SIG-M5 treated with dmso at 0.1 percent for 504 hours (cell line): ENCODE data around the gene GDF3.
"Not testable (repeated sequence)": the region's sequence is repeated elsewhere in the genome, so short reads cannot be mapped to it uniquely, and the experiment has no call there.

Experiments used
- DNase-seq: peaks from one replicate; lab custom pipeline; 2025; ENCODE audit not compliant: unreplicated experiment; lab: John Stamatoyannopoulos, UW

GDF3 gene

DNA sequence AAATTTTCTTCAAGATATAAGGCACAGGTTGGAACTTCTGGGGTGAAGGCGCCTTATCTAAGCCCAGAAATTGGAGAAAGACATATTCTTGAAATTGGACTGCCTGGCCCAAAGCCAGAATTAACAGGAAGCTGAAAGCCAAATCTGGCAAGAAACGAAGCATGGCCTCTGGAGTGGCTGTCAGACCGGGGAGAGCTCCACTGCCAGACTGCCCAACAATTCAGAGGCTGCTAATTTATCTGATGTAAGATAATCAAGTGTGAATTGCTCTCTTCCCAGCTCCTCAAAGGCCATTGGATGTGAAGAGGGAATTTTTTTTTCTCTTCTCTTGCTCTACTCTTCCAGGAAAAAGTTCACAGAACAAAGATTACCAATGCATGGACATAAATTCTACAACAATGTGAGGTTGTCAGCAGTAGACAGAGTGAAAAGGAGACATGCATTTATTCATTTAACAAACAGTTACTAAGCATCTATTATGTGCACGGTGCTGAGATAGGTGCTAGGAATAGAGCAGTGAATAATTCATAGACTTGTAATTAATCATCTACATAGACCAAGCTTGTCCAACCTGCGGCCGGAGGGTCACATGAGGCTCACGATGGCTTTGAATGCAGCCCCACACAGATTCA, at the start of gene GDF3:
GDF3 (minus strand) TSS at position 210 of the 632 bp plus-strand sequence; CDS start at position 163, 47 bp downstream.
- DNase-seq = no peak

DNA sequence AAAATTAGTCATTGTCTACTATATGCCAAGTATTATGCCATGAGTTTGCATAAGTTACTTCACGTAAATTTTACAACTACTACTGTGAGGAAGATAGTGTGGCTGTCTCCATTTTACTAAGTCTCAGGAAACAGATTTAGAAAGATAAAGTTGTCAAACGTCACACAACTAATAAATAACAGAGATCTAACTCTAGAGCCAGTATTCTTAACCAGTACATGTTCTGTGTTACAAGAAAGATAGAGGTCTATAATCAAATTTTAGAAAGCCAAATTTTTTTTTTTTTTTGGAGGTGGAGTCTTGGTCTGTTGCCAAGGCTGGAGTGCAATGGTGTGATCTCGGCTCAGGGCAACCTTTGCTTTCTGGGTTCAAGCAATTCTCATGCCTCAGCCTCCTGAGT, 37.4 kb upstream of the GDF3 start:
- DNase-seq = no peak

DNA sequence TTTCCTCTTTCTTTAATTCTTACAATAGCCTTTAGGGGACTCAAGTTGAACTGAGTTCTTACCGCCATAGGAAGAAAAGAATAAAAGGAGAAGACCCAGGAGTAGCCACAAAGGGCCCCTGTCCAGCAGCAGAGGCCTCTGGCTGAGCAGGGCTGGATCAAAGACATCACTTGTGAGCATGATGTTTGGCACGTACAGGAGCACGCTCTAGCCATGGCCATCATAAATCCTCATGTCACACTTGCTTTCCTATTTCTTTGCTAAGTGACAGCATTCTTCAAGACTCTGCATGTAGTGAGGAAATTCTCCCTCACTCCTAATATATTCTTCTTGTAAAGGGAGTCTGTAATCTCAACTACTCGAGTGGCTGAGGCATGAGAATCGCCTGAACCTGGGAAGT, 35.9 kb upstream of the GDF3 start:
- DNase-seq = no peak

DNA sequence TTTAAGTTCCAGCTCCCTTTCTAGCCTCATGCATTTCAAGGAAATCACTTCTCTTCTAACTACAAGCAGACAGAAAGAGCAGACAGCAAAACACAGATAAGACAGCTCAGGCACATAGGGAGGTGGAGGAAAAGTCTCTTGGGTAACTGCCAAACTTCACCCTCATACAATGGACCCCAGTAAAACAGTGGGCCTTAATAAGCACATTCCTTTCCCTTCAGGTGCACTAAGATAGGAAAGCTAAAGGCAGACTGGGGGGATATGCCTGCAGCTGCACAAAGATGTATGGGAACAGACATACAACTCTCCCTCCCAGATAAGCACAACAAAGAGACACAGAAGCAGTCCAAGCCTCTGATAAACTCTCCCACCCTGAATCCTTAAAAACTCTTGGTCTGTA, 35.4 kb upstream of the GDF3 start:
- not testable (repeated sequence) for DNase-seq

DNA sequence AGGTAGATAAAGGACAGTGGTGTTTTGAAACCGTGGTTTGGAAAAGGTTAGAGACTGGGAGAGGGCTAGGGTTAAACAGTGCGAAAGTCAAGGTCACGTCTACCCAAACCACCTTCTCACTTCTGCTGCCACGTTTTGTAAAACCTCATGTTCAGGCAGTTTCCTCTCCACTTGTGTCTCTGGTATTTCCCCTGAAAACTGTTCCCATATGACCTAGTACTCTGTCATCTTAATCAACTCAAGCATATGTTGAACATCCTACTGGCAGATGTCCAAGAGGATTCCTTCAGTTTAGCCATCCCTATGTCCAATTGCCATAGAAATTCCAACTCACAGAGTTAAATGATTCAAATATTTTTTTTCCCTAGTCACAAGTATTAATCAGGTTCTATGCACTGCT, 34.2 kb upstream of the GDF3 start:
- DNase-seq = no peak

DNA sequence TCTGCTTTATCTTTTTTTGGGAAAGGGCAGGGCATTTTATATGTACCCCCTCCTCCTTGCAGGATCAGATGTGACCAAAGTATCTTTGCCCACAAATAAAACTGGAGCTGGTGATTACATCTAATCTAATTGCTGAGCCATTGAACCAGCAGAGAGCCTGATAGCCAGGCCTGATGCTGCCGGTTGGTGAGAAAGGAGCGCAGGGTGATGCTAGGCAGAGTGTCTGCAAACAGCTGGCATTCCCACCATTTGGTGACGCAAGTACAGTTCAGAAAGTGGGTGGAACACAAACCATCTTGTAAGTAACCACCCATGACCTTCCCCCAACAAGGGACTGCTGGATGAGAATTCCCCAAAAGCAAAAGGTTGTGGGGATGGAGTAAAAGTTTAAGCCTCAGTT, 28.4 kb upstream of the GDF3 start:
- no peak for DNase-seq

DNA sequence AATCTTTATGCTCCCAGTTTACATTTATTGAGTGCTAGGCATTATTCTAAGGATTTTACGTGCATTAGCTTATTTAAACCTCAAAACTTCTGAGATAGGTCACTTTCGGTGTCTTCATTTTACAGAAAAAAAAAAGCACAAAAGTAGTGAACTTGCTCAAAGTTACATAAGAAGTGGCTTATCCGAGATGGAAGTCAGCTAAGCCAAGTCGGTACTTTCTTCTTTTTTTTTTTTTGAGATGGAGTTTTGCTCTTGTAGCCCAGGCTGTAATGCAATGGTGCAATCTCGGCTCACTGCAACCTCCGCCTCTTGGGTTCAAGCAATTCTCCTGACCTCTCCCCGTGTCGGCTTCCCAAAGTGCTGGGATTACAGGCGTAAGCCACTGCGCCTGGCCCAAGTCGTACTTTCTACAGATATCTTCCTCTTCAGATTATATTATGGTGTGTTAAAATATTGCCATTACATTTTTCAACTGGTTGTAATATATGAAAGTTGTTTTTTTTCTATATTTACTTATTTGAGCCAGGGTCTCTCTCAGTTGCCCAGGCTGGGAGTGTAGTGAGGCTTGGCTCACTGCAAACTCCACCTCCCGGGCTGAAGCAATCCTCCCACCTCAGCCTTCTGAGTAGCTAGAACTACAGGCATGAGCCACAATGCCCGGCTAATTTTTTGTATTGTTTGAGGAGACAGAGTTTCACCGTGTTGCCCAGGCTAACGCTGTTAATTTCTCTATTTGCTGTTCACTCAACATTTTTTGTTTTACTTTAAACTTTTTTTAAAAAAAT, 24.6 kb upstream of the GDF3 start:
- peak; percentile 7 for DNase-seq

DNA sequence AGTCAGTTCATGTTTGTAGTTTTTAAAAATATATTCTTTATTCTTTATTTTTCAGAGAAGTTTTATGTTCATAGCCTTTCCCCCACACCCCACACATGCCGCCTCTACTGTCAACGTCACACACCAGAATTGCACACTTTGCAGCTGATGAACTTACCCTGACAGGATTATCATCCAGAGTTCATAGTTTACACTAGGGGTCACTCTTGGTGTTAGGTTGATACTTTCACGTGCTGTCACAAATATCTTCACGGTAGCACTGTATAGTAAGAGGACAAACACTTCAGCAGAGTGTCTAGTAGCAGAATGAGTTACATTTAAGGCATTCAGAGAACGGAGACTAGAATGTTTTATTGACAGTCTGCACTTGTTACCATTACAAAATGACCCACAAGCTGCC, 20.8 kb upstream of the GDF3 start:
- peak; percentile 19 for DNase-seq

DNA sequence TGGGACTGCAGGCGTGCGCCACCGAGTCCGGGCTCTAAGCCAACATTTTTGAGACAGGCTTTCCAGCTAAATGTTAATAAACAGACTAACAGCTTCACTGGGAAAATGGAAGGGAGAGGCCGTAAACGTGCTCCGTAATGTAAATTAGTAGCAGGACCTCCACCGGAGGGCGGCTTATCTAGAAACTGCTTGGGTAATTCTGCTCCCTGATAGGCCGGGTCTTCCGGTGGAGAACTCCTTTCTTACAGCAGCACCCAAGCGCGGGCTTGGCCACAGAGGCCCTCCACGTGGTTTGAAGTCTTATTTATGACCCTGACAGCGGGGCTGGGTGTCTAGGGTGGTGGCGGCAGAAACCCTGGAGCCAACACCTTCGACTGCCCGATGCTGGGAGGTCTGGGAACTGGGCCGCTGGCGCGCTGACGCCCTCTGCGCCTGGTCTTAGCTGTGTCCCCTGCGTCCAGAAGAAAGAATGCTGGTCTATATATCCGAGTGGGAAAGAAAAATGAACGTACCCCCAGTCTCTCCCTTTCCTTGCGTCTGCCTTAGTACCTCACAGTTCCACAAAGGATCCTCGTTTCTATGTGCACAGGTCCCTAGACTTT, 17.4 kb upstream of the GDF3 start:
- no peak for DNase-seq

DNA sequence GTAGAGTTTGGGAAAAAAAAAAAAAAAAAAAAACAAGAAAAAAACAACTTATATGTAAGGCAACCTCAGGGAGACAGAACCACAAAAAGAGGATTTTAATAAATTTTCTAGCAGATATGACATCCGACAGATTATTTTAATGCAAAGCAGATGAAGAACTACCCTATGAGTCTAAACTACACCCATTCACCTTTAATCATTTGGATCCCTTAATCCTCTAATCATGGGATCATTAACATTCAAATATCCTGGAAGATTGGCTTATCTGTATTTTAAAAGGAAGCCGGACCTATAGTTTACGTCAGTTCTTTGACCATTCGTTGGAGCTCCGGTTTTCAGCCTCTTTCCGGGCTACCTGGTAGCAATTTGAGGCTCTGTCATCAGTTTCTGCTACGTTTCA, 15.6 kb upstream of the GDF3 start, which contains the start of gene DPPA3:
DPPA3 (plus strand) TSS at position 301 of the 400 bp plus-strand sequence. CDS start 138 bp downstream, outside the sequence.
- no peak for DNase-seq

DNA sequence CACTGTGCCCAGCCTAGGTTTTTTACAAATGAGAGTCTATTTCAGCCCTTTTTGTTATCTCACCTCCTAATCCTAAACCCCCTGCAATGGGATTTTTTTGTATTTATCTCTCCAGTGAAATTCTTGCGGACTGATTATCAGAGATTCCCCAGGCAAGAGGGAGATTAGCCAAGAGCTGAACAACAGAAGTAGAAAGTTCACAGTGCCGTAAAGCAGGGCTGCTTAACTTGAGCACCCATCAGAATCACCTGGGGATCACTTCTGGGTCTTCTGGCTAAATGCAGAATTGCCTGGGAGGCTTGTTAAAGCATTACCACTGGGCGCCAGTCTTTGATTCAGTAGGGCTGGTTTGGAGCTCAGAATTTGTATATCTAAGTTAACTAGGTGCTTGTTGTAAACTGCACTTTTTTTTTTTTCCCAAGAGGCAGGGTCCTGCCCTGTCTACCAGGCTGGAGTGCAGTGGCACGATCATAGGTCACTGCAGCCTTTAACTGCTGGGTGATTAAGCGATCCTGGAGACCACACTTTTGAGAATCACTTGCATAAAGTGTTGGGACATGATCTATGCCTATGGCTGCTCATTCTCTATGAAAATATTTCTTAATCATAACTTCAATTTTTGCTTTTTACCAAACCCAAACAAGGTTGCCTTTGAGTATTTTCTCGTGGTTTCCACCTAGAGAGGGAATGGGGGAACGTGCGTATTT, 14.5 kb upstream of the GDF3 start:
- no peak for DNase-seq

DNA sequence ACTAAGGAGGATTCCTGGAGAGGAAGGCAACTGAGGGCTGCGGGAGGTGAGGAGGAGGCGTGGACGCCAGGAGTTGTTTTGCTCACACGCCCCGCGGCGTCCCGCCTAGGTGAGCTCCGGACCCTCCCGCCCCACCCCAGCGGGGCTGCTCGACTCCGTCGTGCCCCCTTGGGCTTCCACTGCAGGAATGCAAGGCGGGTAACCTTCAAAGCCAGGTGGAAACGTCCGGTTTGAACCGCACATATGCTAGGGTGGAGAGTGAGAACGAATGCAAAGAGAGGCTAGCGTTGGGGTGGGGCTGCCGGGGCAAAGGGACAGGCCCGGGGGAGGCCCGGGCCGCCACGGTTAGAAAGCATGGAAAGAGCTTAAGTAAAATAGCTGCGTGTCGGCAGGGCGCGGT, 10.3 kb upstream of the GDF3 start:
- DNase-seq = no peak

DNA sequence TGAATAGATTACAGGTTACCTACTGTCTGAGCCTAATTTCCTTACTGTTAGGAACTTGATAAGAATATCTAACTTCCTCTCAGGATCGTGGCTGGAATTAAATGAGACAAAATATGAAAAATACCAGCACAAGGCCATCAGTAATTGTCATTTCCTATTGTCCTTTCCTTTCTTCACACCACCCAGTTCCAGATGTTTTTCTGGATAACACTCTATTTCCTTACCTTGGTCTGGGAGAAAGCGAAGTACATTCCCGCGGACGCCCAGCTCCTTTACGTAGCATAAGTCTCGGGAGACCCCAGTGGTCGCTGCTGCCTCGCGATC, 376 bp downstream of the GDF3 start:
- DNase-seq = no peak

DNA sequence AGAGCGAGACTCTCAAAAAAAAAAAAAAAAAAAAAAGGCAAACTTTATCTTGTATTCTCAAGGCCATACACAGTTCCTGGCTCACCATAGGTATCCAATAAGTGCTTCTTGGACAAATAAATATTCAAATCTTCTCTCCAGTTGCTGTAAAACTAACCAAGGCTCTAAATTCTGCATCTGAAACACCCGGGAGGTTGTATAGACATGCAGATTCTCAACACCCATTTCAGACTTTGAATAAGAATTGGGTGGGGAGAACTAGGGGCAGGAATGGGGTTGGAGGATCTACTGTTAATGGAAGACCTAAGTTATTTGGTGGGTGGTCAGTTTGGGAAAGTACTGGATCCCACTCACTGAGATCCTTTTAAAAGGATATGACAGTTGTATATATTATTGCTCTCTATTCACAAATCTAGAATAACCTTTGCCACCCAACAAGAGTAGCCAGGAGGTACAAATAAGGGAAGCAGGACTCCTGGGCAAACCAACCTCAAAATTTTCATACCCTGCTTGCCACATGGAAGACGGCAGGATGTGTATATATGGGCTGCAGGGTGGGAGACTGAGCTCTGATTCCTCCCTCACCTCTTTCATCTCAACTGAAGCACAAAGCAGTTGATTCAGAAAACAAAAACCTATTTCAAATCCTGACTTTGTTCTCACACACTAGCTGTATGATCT, 879 bp downstream of the GDF3 start:
- no peak for DNase-seq

DNA sequence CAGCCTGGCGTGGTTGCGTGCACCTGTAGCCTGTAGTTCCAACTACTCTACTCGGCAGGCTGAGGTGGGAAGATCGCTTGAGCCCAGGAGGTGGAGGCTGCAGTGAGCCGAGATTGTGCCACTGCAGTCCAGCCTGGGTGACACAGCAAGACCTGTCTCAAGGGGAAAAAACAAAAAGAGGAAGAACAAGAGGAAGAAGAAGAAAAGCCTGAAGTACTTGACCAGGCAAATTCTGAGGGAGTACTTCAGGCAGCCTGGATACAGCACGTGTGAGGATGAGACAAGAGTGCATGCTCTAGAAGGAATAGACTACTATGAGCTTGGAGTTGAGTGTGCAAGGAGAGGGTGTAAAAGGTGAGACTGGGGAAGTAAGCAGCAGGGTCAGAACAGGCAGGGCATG, 1.8 kb downstream of the GDF3 start:
- DNase-seq = peak; percentile 49

DNA sequence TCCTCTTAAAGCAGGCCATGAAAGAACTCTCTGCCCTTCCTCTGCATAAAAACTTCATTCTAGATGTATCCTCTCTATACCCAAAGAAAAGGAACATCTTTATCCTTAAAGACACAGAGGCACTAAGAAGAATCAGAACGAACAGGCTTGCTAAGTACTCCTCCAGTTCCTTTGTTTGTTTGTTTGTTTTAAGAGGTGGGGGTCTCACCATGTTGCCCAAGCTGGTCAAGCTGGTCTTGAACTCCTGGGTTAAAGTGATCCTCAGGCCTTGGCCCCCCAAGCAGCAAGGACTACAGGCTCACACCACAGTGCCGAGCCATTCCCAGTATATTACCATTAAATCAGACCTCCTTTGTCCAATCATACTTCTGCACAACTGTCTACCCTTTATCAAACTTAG, 14.0 kb downstream of the GDF3 start:
- DNase-seq = no peak

DNA sequence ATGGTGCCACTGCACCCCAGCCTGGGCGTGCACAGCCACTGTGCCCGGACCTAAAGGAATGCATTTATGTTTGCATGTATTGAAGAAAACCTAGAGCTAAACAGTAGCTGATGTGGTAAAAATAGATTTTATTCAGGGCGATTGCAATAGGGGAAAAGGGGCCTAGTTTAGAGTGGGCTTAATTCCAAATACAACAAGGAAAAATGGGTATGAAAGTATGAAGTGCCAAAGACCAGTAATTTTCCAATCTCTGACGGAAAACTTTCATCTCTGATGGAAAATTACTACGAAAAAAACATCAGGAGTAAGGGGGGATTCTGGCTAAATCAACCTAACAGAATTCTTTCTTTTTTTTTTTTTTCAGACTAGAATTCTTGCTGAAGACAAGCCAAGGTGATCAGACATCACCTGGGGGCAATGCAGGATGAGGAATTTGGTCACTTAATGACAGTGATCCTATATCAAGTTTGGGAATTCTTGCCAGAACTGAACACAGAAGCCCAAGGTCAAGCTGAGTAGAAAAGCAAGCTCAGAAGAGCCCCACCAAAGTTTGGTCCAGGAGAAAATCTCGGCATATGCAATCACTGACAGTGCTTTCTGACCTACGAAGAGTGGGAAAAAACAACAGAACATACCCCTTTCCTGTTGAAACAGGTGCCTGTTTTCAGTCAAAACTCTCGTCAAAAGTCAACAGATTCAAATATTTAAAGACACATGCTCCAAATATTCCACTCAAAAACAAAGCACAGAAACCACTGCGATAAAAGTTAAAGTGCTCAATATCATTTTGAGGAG, 16.1 kb downstream of the GDF3 start:
- no peak for DNase-seq

DNA sequence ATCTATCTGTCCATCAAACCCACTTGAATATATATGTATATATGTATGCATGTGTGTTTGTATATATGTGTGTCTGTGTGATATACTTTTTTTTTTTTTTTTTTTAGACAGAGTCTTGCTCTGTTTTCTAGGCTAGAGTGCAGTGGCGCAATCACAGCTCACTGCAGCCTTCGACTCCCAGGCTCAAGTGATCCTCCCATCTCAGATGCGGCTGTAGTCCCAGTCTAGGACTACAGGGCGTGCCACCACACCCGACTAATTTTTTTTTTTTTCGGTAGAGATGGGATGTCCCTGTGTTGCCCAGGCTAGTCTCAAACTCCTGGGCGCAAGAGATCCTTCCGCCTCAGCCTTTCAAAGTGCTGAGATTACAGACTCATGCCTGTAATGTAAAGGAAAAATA, 16.8 kb downstream of the GDF3 start:
- DNase-seq = peak; percentile 20

DNA sequence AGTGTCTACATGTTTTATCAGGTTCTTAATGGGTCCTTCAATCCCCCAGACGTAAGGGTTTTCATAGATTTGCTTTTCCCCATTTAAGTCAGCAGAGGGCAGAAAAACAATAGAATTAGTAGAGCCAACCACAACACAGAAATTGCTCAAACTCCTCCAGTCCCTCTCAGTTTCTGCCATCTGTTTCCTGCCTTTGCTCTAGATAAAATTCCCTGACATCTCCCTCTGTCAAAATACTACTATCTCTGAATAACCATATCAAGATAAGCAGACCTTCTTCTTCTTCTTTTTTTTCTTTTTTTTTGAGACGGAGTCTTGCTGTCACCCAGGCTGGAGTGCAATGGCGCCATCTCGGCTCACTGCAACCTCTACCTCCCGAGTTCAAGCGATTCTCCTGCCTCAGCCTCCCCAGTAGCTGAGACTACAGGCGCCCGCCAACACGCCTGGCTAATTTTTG, 18.1 kb downstream of the GDF3 start:
- peak; percentile 90 for DNase-seq

DNA sequence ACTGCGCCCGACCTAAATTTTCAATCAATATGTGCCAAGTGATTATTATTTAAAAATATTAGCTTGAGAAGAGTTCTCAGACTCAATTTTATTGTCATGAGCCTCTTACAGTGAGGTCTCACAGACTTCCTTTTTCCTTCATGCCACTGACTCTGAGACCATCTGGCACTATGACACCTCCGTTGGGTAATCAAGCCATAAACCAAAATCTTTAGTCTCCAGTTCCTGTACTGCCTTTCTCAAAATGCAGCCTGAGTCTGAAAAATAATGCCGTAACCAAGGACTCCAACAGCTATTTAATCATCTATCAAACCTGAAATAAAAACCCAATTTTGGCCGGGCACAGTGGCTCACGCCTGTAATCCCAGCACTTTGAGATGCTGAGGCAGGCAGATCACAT, 20.1 kb downstream of the GDF3 start:
- DNase-seq = peak; percentile 73
